ENCODE data around the gene NLRP3. TPM values are rescaled to one million over a fixed set of nuclear protein-coding genes. Genes with fewer than 3 reads are reported as not detected.

Gene NLRP3
- total and polyA plus RNA-seq, 8 donors = 0.81 to 6.6 (median 1.5) TPM

- Histone ChIP-seq H3K36me3 (no peaks in the 10 kb centered on the region), H3K4me1 (peaks cover 0 to 8% of the 10 kb centered on the region in 2 donors), H3K9me3 (no peaks in the 10 kb centered on the region), H3K4me3 (no peak overlapping the region), H3K27me3 (no peaks in the 10 kb centered on the region), H3K27ac (no peak overlapping the region)
- intact Hi-C loops (cut with DNase I) = no loop called here
- ATAC-seq (no peak), DNase-seq (peak in 1 of 4 donors; percentile 2)
- TF ChIP-seq CTCF (IDR thresholded peaks at IDR 0.05) = no peak
These were observed 80.8 kb downstream of the NLRP3 start for GRCh38 chr1:247496581-247497285.

Other genes with a start within 250 kb of the NLRP3 start
- 10 to 100 TPM; 22.9 to 26.5 TPM for gene ZNF124, start 244.2 kb upstream of the NLRP3 start, total RNA-seq
- 10 to 100 TPM; 16.3 to 19.1 (median 17.1) TPM for gene ZNF124, start 244.2 kb upstream of the NLRP3 start, polyA plus RNA-seq (ENCODE audit: insufficient read length in 6 of 6)
- gene VN1R5, start 160.1 kb upstream of the NLRP3 start, total RNA-seq = not detected
- under 1 TPM in 1 of 6 donors, not detected in 5; 0.11 TPM for gene VN1R5, start 160.1 kb upstream of the NLRP3 start, polyA plus RNA-seq (ENCODE audit: insufficient read length in 6 of 6)
- 10 to 100 TPM; 18.2 to 19.2 TPM for gene ZNF496, start 84.3 kb upstream of the NLRP3 start, total RNA-seq
- 10 to 100 TPM; 35.5 to 44.8 (median 38.5) TPM for gene ZNF496, start 84.3 kb upstream of the NLRP3 start, polyA plus RNA-seq (ENCODE audit: insufficient read length in 6 of 6)
- not detected for gene OR2B11, start 41.9 kb downstream of the NLRP3 start, total RNA-seq
- under 1 TPM; 0.04 to 0.10 (median 0.05) TPM for gene OR2B11, start 41.9 kb downstream of the NLRP3 start, polyA plus RNA-seq (ENCODE audit: insufficient read length in 6 of 6)
- not detected for gene OR2C3, start 120.3 kb downstream of the NLRP3 start, total RNA-seq
- gene OR2C3, start 120.3 kb downstream of the NLRP3 start, polyA plus RNA-seq (ENCODE audit: insufficient read length in 6 of 6) = under 1 TPM; 0.03 to 0.09 (median 0.04) TPM
- gene GCSAML, start 133.0 kb downstream of the NLRP3 start, total RNA-seq = under 1 TPM; 0.32 to 0.84 TPM
- gene GCSAML, start 133.0 kb downstream of the NLRP3 start, polyA plus RNA-seq (ENCODE audit: insufficient read length in 6 of 6) = under 1 TPM; 0.17 to 0.58 (median 0.34) TPM
- not detected for gene OR2G2, start 172.2 kb downstream of the NLRP3 start, total RNA-seq
- gene OR2G2, start 172.2 kb downstream of the NLRP3 start, polyA plus RNA-seq (ENCODE audit: insufficient read length in 6 of 6) = not detected
- not detected for gene OR2G3, start 189.4 kb downstream of the NLRP3 start, total RNA-seq
- gene OR2G3, start 189.4 kb downstream of the NLRP3 start, polyA plus RNA-seq (ENCODE audit: insufficient read length in 6 of 6) = not detected